Calu3 (cell line): Measurements from ENCODE around the gene GPR157. TPM values are rescaled to one million over a fixed set of nuclear protein-coding genes. Genes with fewer than 3 reads are reported as not detected.

ENCODE experiments used
- BruUV-seq: library from RNA; stranded (reverse); fragments of 400-500 nt; replicated peaks from 2 replicates; lab custom pipeline; 2021; lab: Mats Ljungman, UMichigan
- CTCF ChIA-PET: fragments of 300-600 bp; sonication (Branson Sonifier 250); formaldehyde crosslinking; loops from one replicate; lab custom pipeline; 2022; ENCODE audit warnings: antibody characterized with exemption; lab: Charles Lee
- DNase-seq: peaks from one replicate; pipeline ENCODE4 v3.0.0; 2022
- H3K27ac Mint-ChIP-seq: one replicate; pipeline ENCODE4 v1.8.0; 2022; ENCODE audit warnings: mixed read lengths; ENCODE audit not compliant: unreplicated experiment
- H3K27me3 Mint-ChIP-seq: one replicate; pipeline ENCODE4 v1.8.0; 2022; ENCODE audit warnings: mixed read lengths; ENCODE audit not compliant: unreplicated experiment
- H3K36me3 Mint-ChIP-seq: one replicate; pipeline ENCODE4 v1.8.0; 2022; ENCODE audit warnings: mild to moderate bottlenecking, moderate library complexity, mixed read lengths; ENCODE audit not compliant: insufficient read depth, unreplicated experiment
- H3K4me1 Mint-ChIP-seq: one replicate; pipeline ENCODE4 v1.8.0; 2022; ENCODE audit warnings: mild to moderate bottlenecking, low read depth, mixed read lengths; ENCODE audit not compliant: unreplicated experiment
- H3K4me3 Mint-ChIP-seq: one replicate; pipeline ENCODE4 v1.8.0; 2022; ENCODE audit warnings: mild to moderate bottlenecking, low read depth, moderate library complexity, mixed read lengths; ENCODE audit not compliant: unreplicated experiment
- H3K9me3 Mint-ChIP-seq: one replicate; pipeline ENCODE4 v1.8.0; 2022; ENCODE audit warnings: low read depth, mixed read lengths; ENCODE audit not compliant: unreplicated experiment
- CTCF ChIP-seq: fragments of 200-600 bp; IDR thresholded peaks from one replicate; pipeline ENCODE4 v1.8.0; 2022; ENCODE audit warnings: antibody characterized with exemption; ENCODE audit not compliant: unreplicated experiment
- intact Hi-C: fragments of 100-400 bp; cut with micrococcal nuclease; formaldehyde crosslinking; loops from one replicate; pipeline ENCODE4 v1.10.0; 2022; ENCODE audit not compliant: unreplicated experiment
- total RNA-seq: library from RNA; stranded (reverse); gene quantifications from 2 replicates; pipeline ENCODE4 v1.2.3, GENCODE V29; 2022

Gene GPR157
- total RNA-seq, 1 experiment from 2014 or later = 5.4 TPM

- H3K9me3 Mint-ChIP-seq = no peaks in the 10 kb centered on the region
- CTCF ChIA-PET = no interaction called here
- H3K27me3 Mint-ChIP-seq = no peaks in the 10 kb centered on the region
- no peak for DNase-seq
- no peak overlapping the region for H3K27ac Mint-ChIP-seq
- no peaks in the 10 kb centered on the region for H3K4me1 Mint-ChIP-seq
- no peak overlapping the region for H3K4me3 Mint-ChIP-seq
- no TSS peak for BruUV-seq
- intact Hi-C loops = no loop called here
- TF ChIP-seq CTCF = no peak
- no peaks in the 10 kb centered on the region for H3K36me3 Mint-ChIP-seq
Measured at GRCh38 chr1:9065213-9065751, 63.6 kb downstream of the GPR157 start.

DNA sequence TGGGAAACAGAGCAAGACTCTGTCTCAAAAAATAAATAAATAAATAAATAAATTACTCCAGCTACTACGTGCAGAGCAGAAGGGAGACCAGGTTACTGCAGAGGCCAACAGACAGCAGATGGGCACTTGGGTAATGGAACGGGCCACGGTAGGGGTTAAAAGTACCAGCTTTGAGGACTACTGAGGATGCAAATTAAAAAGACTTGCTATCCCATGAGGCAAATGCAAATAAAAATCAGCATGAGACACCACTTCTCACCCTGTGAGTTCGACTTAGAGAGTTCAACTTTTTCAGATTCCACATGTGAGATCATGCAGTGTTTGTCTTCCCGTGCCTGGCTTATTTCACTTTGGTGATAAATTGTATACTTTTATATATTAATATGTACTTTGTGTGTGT, 66.1 kb downstream of the GPR157 start:
- intact Hi-C loops = no loop called here

GRCh38 chr1:9062021-9062471, 66.9 kb downstream of the GPR157 start:
- no peak overlapping the region for H3K4me3 Mint-ChIP-seq
- BruUV-seq = no TSS peak
- CTCF ChIA-PET = no interaction called here
- peaks cover 4% of the 10 kb centered on the region for H3K9me3 Mint-ChIP-seq
- no peaks in the 10 kb centered on the region for H3K27me3 Mint-ChIP-seq
- intact Hi-C loops = no loop called here
- no peak for DNase-seq
- no peak for TF ChIP-seq CTCF
- H3K4me1 Mint-ChIP-seq = no peaks in the 10 kb centered on the region
- no peaks in the 10 kb centered on the region for H3K36me3 Mint-ChIP-seq
- H3K27ac Mint-ChIP-seq = no peak overlapping the region

More for the DNA sequence above, 66.1 kb downstream of the GPR157 start:
- no peaks in the 10 kb centered on the region for H3K36me3 Mint-ChIP-seq
- no peak for TF ChIP-seq CTCF
- H3K4me3 Mint-ChIP-seq = no peak overlapping the region
- H3K9me3 Mint-ChIP-seq = peaks cover 4% of the 10 kb centered on the region
- CTCF ChIA-PET = no interaction called here
- no TSS peak for BruUV-seq
- no peaks in the 10 kb centered on the region for H3K4me1 Mint-ChIP-seq
- DNase-seq = no peak
- no peak overlapping the region for H3K27ac Mint-ChIP-seq
- H3K27me3 Mint-ChIP-seq = no peaks in the 10 kb centered on the region

- intact Hi-C loops = no loop called here
- Mint-ChIP-seq H3K36me3 (no peaks in the 10 kb centered on the region), H3K4me1 (no peaks in the 10 kb centered on the region), H3K9me3 (peaks cover 4% of the 10 kb centered on the region), H3K4me3 (no peak overlapping the region), H3K27ac (no peak overlapping the region), H3K27me3 (no peaks in the 10 kb centered on the region)
- no peak for TF ChIP-seq CTCF
- CTCF ChIA-PET = interaction anchor here (0.7 kb wide), 1 partner anchor 54 kb away, joined by 3 read pairs; no protein-coding TSS in a partner anchor
- no TSS peak for BruUV-seq
- no peak for DNase-seq
Measured at GRCh38 chr1:9061252-9061960, 67.5 kb downstream of the GPR157 start.
